Gastrocnemius medialis (tissue), 4 donors: Measurements from ENCODE around the gene AMH.

Experiments used
- CTCF ChIP-seq, 5 experiments: fragments of 450-650 bp in 3 of 5; fragments of 200-600 bp in 2 of 5; sonication (generic) in 2 of 5; IDR thresholded peaks in 4 of 5; conservative IDR thresholded peaks in 1 of 5; 1 replicate in 4 of 5; 2 replicates in 1 of 5; pipeline ENCODE4 v1.5.1; 2016 to 2019; ENCODE audit warnings: antibody characterized with exemption in 5 of 5, mild to moderate bottlenecking in 3 of 5, moderate library complexity in 3 of 5
- POLR2A ChIP-seq, 2 donors: fragments of 450-650 bp; IDR thresholded peaks; one replicate each; pipeline ENCODE4 v1.6.1; 2017; ENCODE audit warnings: antibody characterized with exemption in 2 of 2, mild to moderate bottlenecking in 2 of 2, moderate library complexity in 2 of 2

DNA sequence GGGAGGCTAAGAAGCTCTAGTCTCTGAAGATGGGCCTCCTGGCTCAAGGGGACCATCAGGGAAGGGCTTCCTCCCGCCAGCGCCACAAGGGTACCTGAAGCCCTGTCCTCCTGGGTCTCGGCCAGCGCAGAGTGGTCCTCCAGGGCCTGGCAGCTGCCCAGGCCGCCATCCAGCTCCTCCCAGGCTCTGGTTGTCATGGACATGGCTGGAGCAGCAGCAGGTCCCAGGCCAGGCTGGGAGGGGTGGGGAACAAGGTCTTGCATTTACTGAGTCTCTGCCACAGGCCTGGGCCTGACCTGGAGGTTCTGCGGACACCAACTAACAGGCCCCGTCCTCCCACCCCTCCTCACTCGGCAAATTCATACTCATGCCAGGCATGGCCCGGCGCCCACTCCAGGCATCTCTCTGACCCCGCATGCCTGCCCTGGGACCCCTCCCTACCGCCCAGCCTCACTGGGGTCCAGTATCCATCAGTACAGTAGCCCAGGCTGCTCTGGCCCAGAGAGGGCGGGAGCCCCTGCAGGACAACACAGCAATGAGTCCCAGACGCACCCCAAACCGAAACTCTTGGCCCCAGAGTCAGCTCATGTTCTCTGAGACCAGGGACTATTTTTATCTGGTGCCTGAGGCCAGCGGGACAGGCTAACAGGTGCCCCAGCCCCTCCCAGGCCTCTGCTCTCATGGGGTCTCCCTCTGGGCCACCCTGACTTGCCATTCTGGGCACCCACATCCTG lies 6.2 kb downstream of the AMH start:
- TF ChIP-seq CTCF (IDR thresholded peaks at IDR 0.05 in 4 of 5, conservative IDR thresholded peaks at IDR 0.05 in 1 of 5) (no peak), POLR2A (IDR thresholded peaks at IDR 0.05) (peak in 1 of 2 donors; percentile 5)
